ENCODE measurements around the gene ZNF428.
"Not testable (repeated sequence)": the region's sequence is repeated elsewhere in the genome, so short reads cannot be mapped to it uniquely, and the experiment has no call there.

Gene ZNF428

DNA sequence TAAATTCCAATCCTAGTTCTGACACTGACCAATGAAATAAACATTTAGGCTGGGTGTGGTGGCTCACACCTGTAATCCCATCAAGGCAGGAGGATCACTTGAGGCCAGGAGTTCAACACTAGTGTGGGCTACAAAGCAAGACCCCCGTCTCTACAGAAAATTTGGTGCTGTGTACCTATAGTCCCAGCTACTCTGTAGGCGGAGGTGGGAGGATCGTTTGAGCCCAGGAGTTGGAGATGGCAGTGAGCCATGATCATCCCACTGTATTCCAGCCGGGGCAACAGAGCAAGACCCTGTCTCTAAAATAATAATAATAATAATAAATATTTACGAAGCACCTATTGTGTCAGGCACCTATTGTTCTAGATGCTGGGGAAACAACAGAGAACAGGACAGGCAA, 30.2 kb downstream of the ZNF428 start:
- Histone ChIP-seq H3K4me1 (peaks cover 39 to 58% (median 51%) of the 10 kb centered on the region in 10 experiments), H4K20me1 (peaks cover 0 to 54% (median 30%) of the 10 kb centered on the region in 11 experiments; a peak in 17 of 22 replicates), H3K4me2 (peak overlapping the region in 1 of 11 experiments; percentile 38; a peak in 1 of 22 replicates), H3K9ac (no peak overlapping the region), H3K36me3 (peaks cover 62 to 86% (median 79%) of the 10 kb centered on the region in 11 experiments), H3K27ac (no peak overlapping the region), H3K27me3 (no peaks in the 10 kb centered on the region), H3K9me3 (replicated peaks in 1 of 11) (peaks cover 0 to 17% (median 9%) of the 10 kb centered on the region in 11 experiments; a peak in 13 of 22 replicates), H3K4me3 (no peak overlapping the region)
- no peak for TF ChIP-seq Cebpa-rat (IDR thresholded peaks at IDR 0.05)

DNA sequence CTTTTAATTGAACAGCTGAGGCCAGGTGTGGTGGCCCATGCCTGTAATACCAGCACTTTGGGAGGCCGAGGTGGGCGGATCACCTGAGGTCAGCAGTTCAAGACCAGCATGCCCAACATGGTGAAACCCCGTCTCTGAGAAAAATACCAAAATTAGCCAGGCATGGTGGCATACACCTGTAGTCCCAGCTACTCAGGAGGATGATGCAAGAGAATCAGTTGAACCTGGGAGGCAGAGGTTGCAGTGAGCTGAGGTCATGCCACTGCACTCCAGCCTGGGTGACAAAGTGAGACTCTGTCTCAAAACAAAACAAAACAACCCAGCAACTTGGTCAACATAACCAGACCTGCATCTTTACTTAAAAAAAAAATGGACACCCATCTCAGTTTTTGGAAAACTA, 32.4 kb downstream of the ZNF428 start:
- H3K27me3 ChIP-seq, H3K9ac ChIP-seq, H3K4me3 ChIP-seq, H3K27ac ChIP-seq: not testable (repeated sequence)
- Histone ChIP-seq H3K36me3 (peaks cover 39 to 64% (median 57%) of the 10 kb centered on the region in 11 experiments), H3K4me1 (peaks cover 47 to 68% (median 59%) of the 10 kb centered on the region in 10 experiments), H4K20me1 (peaks cover 0 to 31% (median 12%) of the 10 kb centered on the region in 11 experiments; a peak in 14 of 22 replicates), H3K4me2 (peak overlapping the region in 2 of 11 experiments; percentile 24 to 66; a peak in 1 of 22 replicates), H3K9me3 (replicated peaks in 1 of 11) (peaks cover 0 to 17% (median 9%) of the 10 kb centered on the region in 11 experiments; a peak in 13 of 22 replicates)

DNA sequence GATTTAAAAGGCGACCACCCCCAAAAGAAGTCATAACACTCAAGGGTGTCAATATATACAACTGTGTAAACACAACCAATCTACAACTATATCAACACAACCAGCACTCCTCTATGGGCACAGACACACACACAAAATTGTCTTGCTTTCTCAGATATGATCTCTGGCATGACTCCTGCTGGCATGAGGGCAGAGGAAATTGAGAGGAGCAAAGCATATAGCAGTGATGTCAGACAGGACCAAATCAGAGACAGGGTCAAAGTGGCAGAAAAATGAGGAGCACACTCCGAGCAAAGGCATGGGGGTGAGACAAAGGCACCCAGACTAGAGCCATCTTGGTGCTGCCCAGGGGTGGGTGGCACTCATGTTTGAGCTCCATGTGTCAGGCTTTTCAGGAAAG, 33.1 kb downstream of the ZNF428 start:
- Histone ChIP-seq H3K9me3 (replicated peaks in 1 of 11) (peaks cover 0 to 17% (median 9%) of the 10 kb centered on the region in 11 experiments; a peak in 13 of 22 replicates), H3K27me3 (no peaks in the 10 kb centered on the region), H4K20me1 (peaks cover 0 to 26% (median 11%) of the 10 kb centered on the region in 11 experiments; a peak in 11 of 22 replicates), H3K4me2 (peak overlapping the region in 5 of 11 experiments; percentile 13 to 66 (median 24); a peak in 3 of 22 replicates), H3K9ac (no peak overlapping the region), H3K4me3 (no peak overlapping the region), H3K4me1 (peaks cover 54 to 73% (median 65%) of the 10 kb centered on the region in 10 experiments), H3K36me3 (peaks cover 32 to 57% (median 50%) of the 10 kb centered on the region in 11 experiments), H3K27ac (0 out of 22 replicates have a peak overlapping the region, but pooled peaks of 2 of the 11 experiments have one; percentile 36 to 64)
- no peak for TF ChIP-seq Cebpa-rat (IDR thresholded peaks at IDR 0.05)

DNA sequence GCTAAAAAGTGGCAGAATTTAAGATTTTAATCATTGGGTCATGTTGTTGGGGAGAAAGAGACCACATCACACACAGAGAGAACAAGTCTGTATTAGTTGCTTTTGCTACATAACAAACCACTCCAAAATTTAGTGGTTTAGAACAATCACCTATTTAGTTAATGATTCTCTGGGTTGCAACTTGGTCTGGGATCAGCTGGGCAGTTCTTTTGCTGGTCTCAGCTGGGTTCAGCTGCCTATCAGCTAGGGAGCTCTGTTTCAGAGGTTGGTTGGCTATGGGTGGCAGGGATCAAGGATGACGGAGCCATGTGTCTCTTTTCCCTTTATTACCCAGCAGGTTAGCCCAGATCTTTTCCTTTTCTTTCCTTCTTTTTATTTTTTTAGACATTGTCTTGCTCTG, 34.9 kb downstream of the ZNF428 start:
- H3K9ac ChIP-seq, result peak overlapping the region; percentile 8 to 55 (median 25); a peak in 12 of 22 replicates
- no peaks in the 10 kb centered on the region for H3K27me3 ChIP-seq
- H3K36me3 ChIP-seq, result peaks cover 15 to 38% (median 32%) of the 10 kb centered on the region in 11 experiments; a peak in 21 of 22 replicates
- H3K4me3 ChIP-seq, result no peak overlapping the region; a peak in 1 of 20 replicates
- peak overlapping the region; percentile 47 to 66 (median 59) for H3K4me2 ChIP-seq
- peak overlapping the region; percentile 55 to 79 (median 65) for H3K27ac ChIP-seq
- TF ChIP-seq Cebpa-rat (IDR thresholded peaks at IDR 0.05), result no peak
- peaks cover 57 to 71% (median 68%) of the 10 kb centered on the region in 10 experiments for H3K4me1 ChIP-seq
- H3K9me3 ChIP-seq (replicated peaks in 1 of 11), result peaks cover 0 to 17% (median 9%) of the 10 kb centered on the region in 11 experiments; a peak in 13 of 22 replicates
- H4K20me1 ChIP-seq, result peaks cover 0 to 8% (median 0%) of the 10 kb centered on the region in 11 experiments; a peak in 4 of 22 replicates

DNA sequence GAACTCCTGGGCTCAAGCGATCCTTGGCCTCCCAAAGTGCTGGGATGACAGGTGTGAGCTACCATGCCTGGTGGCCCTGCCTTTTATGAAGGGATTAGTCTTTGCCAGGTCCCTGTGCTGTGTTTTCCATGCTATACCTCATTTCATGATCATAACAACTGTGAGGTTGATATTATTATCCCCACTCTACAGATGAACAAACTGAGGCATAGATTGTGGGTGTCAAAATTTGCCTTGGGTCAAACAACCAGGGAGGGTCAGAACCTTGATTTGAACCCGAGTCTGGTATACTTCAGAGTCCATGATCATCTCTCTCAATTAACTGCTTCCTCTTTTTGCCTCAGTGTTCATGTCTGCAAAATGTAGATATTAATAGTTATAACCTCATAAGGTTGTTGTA, 36.9 kb downstream of the ZNF428 start:
- H3K27me3 ChIP-seq, result no peaks in the 10 kb centered on the region
- peaks cover 63 to 81% (median 74%) of the 10 kb centered on the region in 10 experiments for H3K4me1 ChIP-seq
- no peaks in the 10 kb centered on the region for H4K20me1 ChIP-seq
- no peak overlapping the region for H3K4me3 ChIP-seq
- peaks cover 9 to 24% (median 19%) of the 10 kb centered on the region in 11 experiments; a peak in 20 of 22 replicates for H3K36me3 ChIP-seq
- H3K9me3 ChIP-seq (replicated peaks in 1 of 11), result peaks cover 0 to 17% (median 9%) of the 10 kb centered on the region in 11 experiments; a peak in 13 of 22 replicates
- peak overlapping the region; percentile 41 to 78 (median 64); a peak in 20 of 22 replicates for H3K4me2 ChIP-seq
- TF ChIP-seq Cebpa-rat (IDR thresholded peaks at IDR 0.05), result no peak
- peak overlapping the region in 3 of 11 experiments; percentile 4 to 77 (median 64); a peak in 1 of 22 replicates for H3K27ac ChIP-seq
- no peak overlapping the region for H3K9ac ChIP-seq

DNA sequence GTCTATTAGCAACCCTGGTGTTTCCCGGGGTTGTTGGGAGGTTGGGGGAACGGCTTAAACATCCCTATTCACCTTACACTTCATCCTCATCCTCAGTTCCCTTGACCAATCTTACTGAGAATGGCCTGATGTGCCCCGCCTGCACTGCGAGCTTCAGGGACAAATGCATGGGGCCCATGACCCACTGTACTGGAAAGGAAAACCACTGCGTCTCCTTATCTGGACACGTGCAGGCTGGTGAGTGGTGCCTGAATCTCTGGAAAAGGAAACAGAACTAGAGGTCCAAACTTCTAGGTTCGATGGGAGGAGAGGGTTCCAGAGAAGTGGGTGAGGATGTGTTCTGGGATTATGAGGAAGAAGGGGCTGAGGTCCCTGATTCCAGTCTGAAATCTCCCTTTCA, 38.0 kb downstream of the ZNF428 start:
- H3K4me1 ChIP-seq, result peaks cover 65 to 84% (median 74%) of the 10 kb centered on the region in 10 experiments
- peak overlapping the region in 3 of 11 experiments; percentile 3 to 27 (median 14); a peak in 5 of 22 replicates for H3K9ac ChIP-seq
- H3K9me3 ChIP-seq (replicated peaks in 1 of 11), result peaks cover 0 to 15% (median 9%) of the 10 kb centered on the region in 11 experiments; a peak in 13 of 22 replicates
- H3K27ac ChIP-seq, result peak overlapping the region in 8 of 11 experiments; percentile 64 to 87 (median 82); a peak in 16 of 22 replicates
- peaks cover under 1 to 13% (median 11%) of the 10 kb centered on the region in 11 experiments; a peak in 19 of 22 replicates for H3K36me3 ChIP-seq
- TF ChIP-seq Cebpa-rat (IDR thresholded peaks at IDR 0.05), result no peak
- H4K20me1 ChIP-seq, result no peaks in the 10 kb centered on the region
- peak overlapping the region; percentile 41 to 78 (median 64) for H3K4me2 ChIP-seq
- H3K4me3 ChIP-seq, result no peak overlapping the region
- H3K27me3 ChIP-seq, result no peaks in the 10 kb centered on the region

DNA sequence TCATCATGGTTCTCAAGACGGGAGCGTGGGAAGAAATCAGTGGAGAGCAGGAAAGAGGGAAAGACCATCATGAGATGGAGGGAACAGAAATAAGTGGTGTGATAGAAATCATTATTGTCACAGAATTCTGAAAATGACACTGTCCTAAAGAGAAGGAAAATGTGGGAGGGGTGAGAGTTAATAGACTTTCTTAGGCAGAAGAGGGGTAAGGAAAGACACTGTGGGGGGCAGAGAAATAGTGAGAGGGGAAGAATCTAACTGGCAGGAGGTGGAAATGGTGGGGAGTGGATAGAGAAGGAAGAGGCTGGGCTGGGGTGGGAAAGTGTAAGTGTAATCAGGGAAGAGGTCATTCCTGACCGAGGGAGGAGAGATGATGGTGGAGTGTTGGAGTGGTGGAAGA, 40.6 kb downstream of the ZNF428 start:
- Histone ChIP-seq H3K4me2 (peak overlapping the region in 8 of 11 experiments; percentile 69 to 97 (median 82); a peak in 3 of 22 replicates), H3K27ac (no peak overlapping the region), H3K36me3 (peaks cover 0 to 7% (median 4%) of the 10 kb centered on the region in 11 experiments; a peak in 11 of 22 replicates), H3K4me3 (no peak overlapping the region), H3K4me1 (peaks cover 58 to 78% (median 68%) of the 10 kb centered on the region in 10 experiments), H4K20me1 (no peaks in the 10 kb centered on the region), H3K27me3 (no peaks in the 10 kb centered on the region), H3K9me3 (replicated peaks in 1 of 11) (no peaks in the 10 kb centered on the region), H3K9ac (no peak overlapping the region)
- TF ChIP-seq Cebpa-rat (IDR thresholded peaks at IDR 0.05), result no peak

DNA sequence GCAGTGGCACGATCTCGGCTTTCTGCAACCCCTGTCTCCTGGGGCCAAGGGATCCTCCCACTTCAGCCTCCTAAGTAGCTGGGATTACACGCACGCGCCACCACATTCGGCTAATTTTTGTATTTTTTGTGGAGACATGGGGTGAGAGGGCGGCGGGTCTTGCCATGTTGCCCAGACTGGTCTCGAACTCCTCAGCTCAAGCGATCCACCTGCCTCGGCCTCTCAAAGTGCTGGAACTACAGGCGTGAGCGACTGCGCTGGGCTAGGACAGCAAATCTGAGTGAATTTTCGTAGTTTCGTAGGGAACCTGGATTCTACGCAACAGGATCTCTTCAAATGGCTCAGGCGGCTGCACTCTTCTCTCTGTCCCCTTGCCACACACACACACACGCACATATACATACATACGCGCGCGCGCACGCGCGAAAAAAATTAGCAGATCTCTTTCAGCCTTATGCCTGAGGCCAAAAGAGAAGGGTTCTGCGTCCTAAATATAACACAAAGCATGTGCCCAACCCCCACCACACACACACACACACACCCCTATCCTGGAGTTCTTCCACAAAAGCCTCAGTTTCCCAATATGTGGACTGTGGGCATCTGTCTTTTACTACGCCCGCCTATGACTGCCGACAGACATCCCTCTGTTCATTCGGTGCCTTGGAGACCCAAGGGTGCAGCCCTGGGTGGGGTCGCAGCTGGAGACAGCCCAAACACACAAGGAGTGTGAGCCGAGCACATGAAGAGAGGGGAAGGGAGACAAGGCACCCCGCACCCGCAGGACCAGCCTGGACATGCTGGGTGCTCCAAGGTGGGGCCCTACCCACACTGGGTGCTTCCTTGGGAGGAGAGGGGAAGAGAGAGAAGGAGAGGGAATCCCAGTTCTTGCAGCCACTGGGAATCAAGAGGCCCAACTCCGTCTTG, 43.2 kb downstream of the ZNF428 start:
- H3K4me2 ChIP-seq, result peak overlapping the region; percentile 72 to 97 (median 84)
- no peak for TF ChIP-seq Cebpa-rat (IDR thresholded peaks at IDR 0.05)
- no peaks in the 10 kb centered on the region for H3K27me3 ChIP-seq
- H3K9ac ChIP-seq, result peak overlapping the region; percentile 56 to 89 (median 67); a peak in 19 of 22 replicates
- H3K27ac ChIP-seq, result peak overlapping the region; percentile 35 to 90 (median 68); a peak in 21 of 22 replicates
- no peaks in the 10 kb centered on the region for H3K9me3 ChIP-seq (replicated peaks in 1 of 11)
- H3K4me1 ChIP-seq, result peaks cover 45 to 74% (median 67%) of the 10 kb centered on the region in 10 experiments
- peaks cover 8 to 32% (median 17%) of the 10 kb centered on the region in 11 experiments; a peak in 18 of 22 replicates for H3K36me3 ChIP-seq
- no peaks in the 10 kb centered on the region for H4K20me1 ChIP-seq
- H3K4me3 ChIP-seq, result peak overlapping the region; percentile 56 to 87 (median 82)

All from BLaER1 treated with 17β-estradiol and CSF1 and Interleukin-3, amounts not matched to agents 10 nM and 100 nM (cell line).